Measurements from ENCODE around the gene H6PD.

Gene H6PD

DNA sequence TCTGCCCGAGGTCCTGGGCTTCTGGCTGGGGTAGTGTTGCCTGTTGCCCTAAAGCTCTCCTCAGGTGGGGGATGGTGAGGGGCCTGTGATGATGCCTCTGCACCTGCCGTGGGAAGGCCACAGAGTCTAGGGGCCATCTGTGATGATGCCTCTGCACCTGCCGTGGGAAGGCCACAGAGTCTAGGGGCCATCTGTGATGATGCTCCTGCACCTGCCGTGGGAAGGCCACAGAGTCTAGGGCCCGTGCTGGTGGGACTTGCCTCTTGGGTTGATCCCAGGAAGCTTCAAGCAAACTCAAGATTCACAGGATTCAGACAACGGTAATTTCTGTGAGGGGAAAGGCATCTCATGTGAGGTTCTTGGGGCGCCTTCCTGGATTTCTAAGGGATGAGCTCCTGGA, 75.4 kb downstream of the H6PD start:
- TF ChIP-seq, protein P1, sequence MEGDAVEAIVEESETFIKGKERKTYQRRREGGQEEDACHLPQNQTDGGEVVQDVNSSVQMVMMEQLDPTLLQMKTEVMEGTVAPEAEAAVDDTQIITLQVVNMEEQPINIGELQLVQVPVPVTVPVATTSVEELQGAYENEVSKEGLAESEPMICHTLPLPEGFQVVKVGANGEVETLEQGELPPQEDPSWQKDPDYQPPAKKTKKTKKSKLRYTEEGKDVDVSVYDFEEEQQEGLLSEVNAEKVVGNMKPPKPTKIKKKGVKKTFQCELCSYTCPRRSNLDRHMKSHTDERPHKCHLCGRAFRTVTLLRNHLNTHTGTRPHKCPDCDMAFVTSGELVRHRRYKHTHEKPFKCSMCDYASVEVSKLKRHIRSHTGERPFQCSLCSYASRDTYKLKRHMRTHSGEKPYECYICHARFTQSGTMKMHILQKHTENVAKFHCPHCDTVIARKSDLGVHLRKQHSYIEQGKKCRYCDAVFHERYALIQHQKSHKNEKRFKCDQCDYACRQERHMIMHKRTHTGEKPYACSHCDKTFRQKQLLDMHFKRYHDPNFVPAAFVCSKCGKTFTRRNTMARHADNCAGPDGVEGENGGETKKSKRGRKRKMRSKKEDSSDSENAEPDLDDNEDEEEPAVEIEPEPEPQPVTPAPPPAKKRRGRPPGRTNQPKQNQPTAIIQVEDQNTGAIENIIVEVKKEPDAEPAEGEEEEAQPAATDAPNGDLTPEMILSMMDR (IDR thresholded peaks at IDR 0.05; ENCODE audit: low read length, missing control alignments), result no peak
- no peak for DNase-seq (ENCODE audit: low read depth)
- H3K4me3 ChIP-seq (replicated peaks; ENCODE audit: low read depth, low read length), result no peak overlapping the region

DNA sequence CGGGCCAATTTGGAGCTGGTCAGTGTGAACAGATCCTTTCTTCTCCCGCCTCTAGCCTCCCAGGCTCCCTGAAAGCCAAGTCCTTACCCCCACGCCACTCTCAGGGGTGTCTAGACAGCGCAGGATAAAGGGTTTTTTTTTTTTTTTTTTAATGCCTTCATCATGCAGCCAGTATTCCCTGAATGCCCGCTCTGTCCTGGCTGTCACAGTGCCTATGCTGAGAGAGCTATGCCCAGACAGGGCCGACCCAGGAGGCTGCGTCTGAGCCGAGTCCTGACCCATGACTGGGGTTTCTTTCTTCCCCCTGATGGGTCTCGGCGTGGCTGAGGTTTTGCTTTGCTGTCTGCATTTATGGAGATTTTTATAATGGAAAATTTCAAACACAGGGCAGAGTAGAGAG, 76.5 kb downstream of the H6PD start:
- DNase-seq (ENCODE audit: low read depth), result no peak
- TF ChIP-seq, protein P1 (IDR thresholded peaks at IDR 0.05; ENCODE audit: low read length, missing control alignments), result no peak
- no peak overlapping the region for H3K4me3 ChIP-seq (replicated peaks; ENCODE audit: low read depth, low read length)

DNA sequence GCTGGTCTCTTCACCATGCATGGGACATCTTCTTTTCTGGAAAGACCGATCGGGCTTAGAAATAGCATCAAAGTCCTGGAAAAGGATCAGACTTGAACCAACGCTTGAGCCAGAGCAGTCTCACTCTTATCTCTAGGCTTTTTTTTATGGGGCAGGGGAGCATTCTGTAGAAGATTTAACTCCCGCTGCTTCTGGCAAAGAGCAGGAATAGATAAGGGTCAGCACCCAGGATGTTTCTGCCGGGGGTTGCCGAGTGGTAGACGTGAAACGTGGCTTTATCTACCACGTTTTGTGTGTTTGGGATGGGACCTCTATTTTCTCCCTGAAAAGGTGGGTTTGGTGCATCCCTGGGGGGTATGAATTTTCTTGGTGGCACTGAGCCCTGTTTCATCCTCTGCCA, 76.9 kb downstream of the H6PD start:
- TF ChIP-seq, protein P1 (IDR thresholded peaks at IDR 0.05; ENCODE audit: low read length, missing control alignments), result no peak
- no peak overlapping the region for H3K4me3 ChIP-seq (replicated peaks; ENCODE audit: low read depth, low read length)
- DNase-seq (ENCODE audit: low read depth), result no peak

DNA sequence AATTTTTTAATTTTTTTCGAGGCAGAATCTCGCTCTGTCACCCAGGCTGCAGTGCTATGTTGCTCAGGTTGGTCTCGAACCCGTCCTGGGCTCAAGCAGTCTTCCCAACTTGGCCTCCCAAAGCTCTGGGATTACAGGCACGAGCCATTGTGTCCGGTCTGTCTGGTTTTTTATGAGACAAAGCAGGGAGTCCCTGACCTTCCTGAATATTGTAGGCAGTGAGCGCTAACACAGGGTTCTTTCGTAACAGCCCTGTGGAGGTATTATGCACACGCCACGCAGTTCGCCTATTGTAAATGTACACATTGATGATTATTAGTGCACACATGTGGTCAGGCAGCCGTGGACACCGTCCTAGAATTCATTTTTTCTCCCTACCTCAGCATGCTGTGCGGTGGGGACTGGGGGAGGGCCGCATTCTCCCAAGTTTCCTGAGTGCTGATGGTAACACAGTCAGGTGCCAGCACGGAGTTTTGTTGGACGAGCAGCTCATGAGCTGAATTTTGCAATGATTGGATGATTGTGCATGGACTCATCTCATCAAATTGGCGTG, 77.7 kb downstream of the H6PD start:
- TF ChIP-seq, protein P1 (IDR thresholded peaks at IDR 0.05; ENCODE audit: low read length, missing control alignments), result no peak
- DNase-seq (ENCODE audit: low read depth), result no peak

DNA sequence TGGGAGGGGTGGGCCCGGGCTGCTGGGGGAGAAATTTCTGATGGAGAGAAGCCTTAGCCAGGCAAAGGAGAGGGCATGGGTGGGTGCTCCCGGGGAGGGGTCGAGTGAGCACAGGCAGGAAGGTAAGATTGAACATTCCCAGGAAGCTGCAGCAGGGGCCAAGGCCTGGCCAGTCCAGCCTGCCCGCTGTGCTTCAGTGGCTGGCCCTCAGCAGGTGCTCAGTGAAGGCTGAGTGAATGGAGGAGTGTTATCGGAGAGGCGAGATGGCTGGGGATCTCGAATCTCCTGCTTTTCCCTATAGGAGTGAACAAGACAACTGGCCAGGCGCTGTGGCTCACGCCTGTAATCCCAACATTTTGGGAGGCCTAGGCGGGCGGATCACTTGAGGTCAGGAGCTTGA, 79.0 kb downstream of the H6PD start:
- no peak for DNase-seq (ENCODE audit: low read depth)
- no peak overlapping the region for H3K4me3 ChIP-seq (replicated peaks; ENCODE audit: low read depth, low read length)
- TF ChIP-seq, protein P1 (IDR thresholded peaks at IDR 0.05; ENCODE audit: low read length, missing control alignments), result no peak

More for the DNA sequence above, 77.7 kb downstream of the H6PD start:
- no peak overlapping the region for H3K4me3 ChIP-seq (replicated peaks; ENCODE audit: low read depth, low read length)

DNA sequence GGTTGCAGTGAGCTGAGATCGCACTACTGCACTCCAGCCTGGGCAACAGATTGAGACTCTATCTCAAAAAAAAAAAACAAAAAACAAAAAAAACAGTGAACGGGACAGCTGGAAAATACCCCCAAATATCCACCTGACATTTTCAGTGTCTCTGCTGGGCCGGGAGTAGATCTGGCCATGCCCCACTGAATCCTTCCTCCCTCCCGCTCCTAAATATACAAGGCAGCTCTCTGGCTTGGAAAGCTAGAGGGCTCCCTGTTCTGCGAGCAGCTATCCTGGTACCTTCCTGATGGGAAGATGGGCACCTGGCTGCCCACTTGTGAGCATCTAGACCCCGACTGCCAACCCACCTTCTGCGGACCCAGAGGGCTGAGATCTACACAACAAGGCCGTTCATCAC, 79.5 kb downstream of the H6PD start:
- DNase-seq (ENCODE audit: low read depth), result no peak
- H3K4me3 ChIP-seq (replicated peaks; ENCODE audit: low read depth, low read length), result no peak overlapping the region
- TF ChIP-seq, protein P1 (IDR thresholded peaks at IDR 0.05; ENCODE audit: low read length, missing control alignments), result no peak

DNA sequence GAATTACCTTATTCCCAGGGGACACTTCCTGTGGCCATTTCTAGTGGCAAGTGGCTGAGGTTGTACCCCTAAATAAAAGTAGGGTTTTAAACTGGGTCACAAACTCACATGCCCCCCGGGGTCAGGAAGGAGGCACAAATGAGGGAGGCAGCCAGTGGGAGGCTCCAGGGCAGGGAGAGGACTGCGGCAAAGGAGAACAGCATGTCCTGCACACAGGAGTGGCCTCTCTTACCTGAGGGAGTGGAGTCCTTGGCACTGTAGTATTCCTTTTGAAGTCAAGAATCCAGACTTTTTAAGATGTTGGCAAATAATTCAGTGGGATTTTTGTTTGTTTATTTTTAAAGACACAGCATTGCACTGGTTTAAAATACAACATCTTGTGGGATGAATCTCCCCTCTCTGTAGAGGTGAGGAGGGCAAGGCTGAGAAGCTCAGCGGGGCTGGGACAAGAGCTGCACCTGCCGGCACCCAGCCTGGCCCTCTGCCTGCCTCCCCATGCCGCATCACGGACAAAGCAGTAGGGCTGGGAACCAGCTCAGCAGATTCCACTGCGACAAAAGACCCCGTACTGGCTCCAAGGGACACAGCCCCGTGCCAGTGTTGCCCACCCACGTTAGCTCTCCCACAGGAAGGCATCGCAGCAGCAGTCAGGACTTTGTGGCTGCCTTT, 80.3 kb downstream of the H6PD start:
- no peak for DNase-seq (ENCODE audit: low read depth)
- TF ChIP-seq, protein P1 (IDR thresholded peaks at IDR 0.05; ENCODE audit: low read length, missing control alignments), result no peak
- no peak overlapping the region for H3K4me3 ChIP-seq (replicated peaks; ENCODE audit: low read depth, low read length)

Measured in fibroblast of pulmonary artery (primary cell).